Measurements from ENCODE around the gene SRRT.
A peak's percentile ranks its signal among the peaks of the same experiment; 100 is the strongest.

Gene SRRT

GRCh38 chr7:100886142-100886935 is 11.4 kb downstream of the SRRT start:
- Histone ChIP-seq H3K9ac (ENCODE audit: low read depth, low read length) (no peak overlapping the region), H3K4me1 (ENCODE audit: control insufficient read depth, insufficient read depth, low read length) (peaks cover 11% of the 10 kb centered on the region)

GRCh38 chr7:100886936-100887515 is 12.1 kb downstream of the SRRT start:
- Histone ChIP-seq H3K27me3 (ENCODE audit: control insufficient read depth, insufficient read depth, low read length) (no peaks in the 10 kb centered on the region), H3K4me1 (ENCODE audit: control insufficient read depth, insufficient read depth, low read length) (peaks cover 14% of the 10 kb centered on the region), H3K4me3 (ENCODE audit: low read depth, low read length) (no peak overlapping the region), H3K9ac (ENCODE audit: low read depth, low read length) (no peak overlapping the region), H3K36me3 (ENCODE audit: control insufficient read depth, insufficient read depth, low read length) (peaks cover 66% of the 10 kb centered on the region), H3K9me3 (ENCODE audit: control insufficient read depth, insufficient read depth, low read length) (no peaks in the 10 kb centered on the region)

More at GRCh38 chr7:100886142-100886935, 11.4 kb downstream of the SRRT start:
- Histone ChIP-seq H3K27me3 (ENCODE audit: control insufficient read depth, insufficient read depth, low read length) (no peaks in the 10 kb centered on the region), H3K4me3 (ENCODE audit: low read depth, low read length) (no peak overlapping the region), H3K36me3 (ENCODE audit: control insufficient read depth, insufficient read depth, low read length) (peaks cover 73% of the 10 kb centered on the region), H3K9me3 (ENCODE audit: control insufficient read depth, insufficient read depth, low read length) (no peaks in the 10 kb centered on the region)

- Histone ChIP-seq H3K27me3 (ENCODE audit: control insufficient read depth, insufficient read depth, low read length) (no peaks in the 10 kb centered on the region), H3K9me3 (ENCODE audit: control insufficient read depth, insufficient read depth, low read length) (no peaks in the 10 kb centered on the region), H3K4me1 (ENCODE audit: control insufficient read depth, insufficient read depth, low read length) (peaks cover 14% of the 10 kb centered on the region), H3K9ac (ENCODE audit: low read depth, low read length) (no peak overlapping the region), H3K36me3 (ENCODE audit: control insufficient read depth, insufficient read depth, low read length) (peaks cover 64% of the 10 kb centered on the region), H3K4me3 (ENCODE audit: low read depth, low read length) (peak overlapping the region; percentile 80)
Observed at GRCh38 chr7:100887516-100888290, 12.8 kb downstream of the SRRT start.

GRCh38 chr7:100888291-100888987 is 13.5 kb downstream of the SRRT start:
- no peaks in the 10 kb centered on the region for H3K9me3 ChIP-seq (ENCODE audit: control insufficient read depth, insufficient read depth, low read length)
- peaks cover 14% of the 10 kb centered on the region for H3K4me1 ChIP-seq (ENCODE audit: control insufficient read depth, insufficient read depth, low read length)
- H3K27me3 ChIP-seq (ENCODE audit: control insufficient read depth, insufficient read depth, low read length) = no peaks in the 10 kb centered on the region
- H3K4me3 ChIP-seq (ENCODE audit: low read depth, low read length) = peak overlapping the region; percentile 80
- H3K9ac ChIP-seq (ENCODE audit: low read depth, low read length) = peak overlapping the region; percentile 91
- H3K36me3 ChIP-seq (ENCODE audit: control insufficient read depth, insufficient read depth, low read length) = peaks cover 57% of the 10 kb centered on the region

GRCh38 chr7:100888988-100889750 is 14.3 kb downstream of the SRRT start, which contains the start of gene UFSP1:
Gene UFSP1, minus strand, starts transcription at chr7:100889715. Its CDS starts 444 bp downstream, at chr7:100889271.
- peak within 1 kb of the TSS; percentile 91 for H3K9ac ChIP-seq (ENCODE audit: low read depth, low read length)
- peaks cover 2% of the 10 kb centered on the region for H3K27me3 ChIP-seq (ENCODE audit: control insufficient read depth, insufficient read depth, low read length)
- peaks cover 14% of the 10 kb centered on the region for H3K4me1 ChIP-seq (ENCODE audit: control insufficient read depth, insufficient read depth, low read length)
- peaks cover 49% of the 10 kb centered on the region for H3K36me3 ChIP-seq (ENCODE audit: control insufficient read depth, insufficient read depth, low read length)
- H3K9me3 ChIP-seq (ENCODE audit: control insufficient read depth, insufficient read depth, low read length) = no peaks in the 10 kb centered on the region
- peak within 1 kb of the TSS; percentile 84 for H3K4me3 ChIP-seq (ENCODE audit: low read depth, low read length)

GRCh38 chr7:100890653-100891567 is 16.0 kb downstream of the SRRT start:
- Histone ChIP-seq H3K9ac (ENCODE audit: low read depth, low read length) (peak overlapping the region; percentile 89), H3K4me3 (ENCODE audit: low read depth, low read length) (peak overlapping the region; percentile 84), H3K27me3 (ENCODE audit: control insufficient read depth, insufficient read depth, low read length) (peaks cover 4% of the 10 kb centered on the region), H3K4me1 (ENCODE audit: control insufficient read depth, insufficient read depth, low read length) (peaks cover 15% of the 10 kb centered on the region), H3K9me3 (ENCODE audit: control insufficient read depth, insufficient read depth, low read length) (no peaks in the 10 kb centered on the region), H3K36me3 (ENCODE audit: control insufficient read depth, insufficient read depth, low read length) (peaks cover 32% of the 10 kb centered on the region)

- peaks cover 11% of the 10 kb centered on the region for H3K27me3 ChIP-seq (ENCODE audit: control insufficient read depth, insufficient read depth, low read length)
- H3K36me3 ChIP-seq (ENCODE audit: control insufficient read depth, insufficient read depth, low read length) = peaks cover 24% of the 10 kb centered on the region
Observed at GRCh38 chr7:100891568-100892247, 16.8 kb downstream of the SRRT start.

GRCh38 chr7:100892364-100893317 is 17.7 kb downstream of the SRRT start:
- H3K36me3 ChIP-seq (ENCODE audit: control insufficient read depth, insufficient read depth, low read length) = peaks cover 15% of the 10 kb centered on the region
- H3K9ac ChIP-seq (ENCODE audit: low read depth, low read length) = no peak overlapping the region
- H3K4me3 ChIP-seq (ENCODE audit: low read depth, low read length) = no peak overlapping the region
- no peaks in the 10 kb centered on the region for H3K9me3 ChIP-seq (ENCODE audit: control insufficient read depth, insufficient read depth, low read length)
- H3K4me1 ChIP-seq (ENCODE audit: control insufficient read depth, insufficient read depth, low read length) = peaks cover 17% of the 10 kb centered on the region
- peaks cover 11% of the 10 kb centered on the region for H3K27me3 ChIP-seq (ENCODE audit: control insufficient read depth, insufficient read depth, low read length)

More at GRCh38 chr7:100891568-100892247, 16.8 kb downstream of the SRRT start:
- peak overlapping the region; percentile 84 for H3K4me3 ChIP-seq (ENCODE audit: low read depth, low read length)
- H3K4me1 ChIP-seq (ENCODE audit: control insufficient read depth, insufficient read depth, low read length) = peaks cover 19% of the 10 kb centered on the region
- no peaks in the 10 kb centered on the region for H3K9me3 ChIP-seq (ENCODE audit: control insufficient read depth, insufficient read depth, low read length)
- H3K9ac ChIP-seq (ENCODE audit: low read depth, low read length) = peak overlapping the region; percentile 89

GRCh38 chr7:100893318-100893895 is 18.5 kb downstream of the SRRT start:
- peaks cover 14% of the 10 kb centered on the region for H3K27me3 ChIP-seq (ENCODE audit: control insufficient read depth, insufficient read depth, low read length)
- H3K4me3 ChIP-seq (ENCODE audit: low read depth, low read length) = no peak overlapping the region
- no peak overlapping the region for H3K9ac ChIP-seq (ENCODE audit: low read depth, low read length)
- peaks cover 12% of the 10 kb centered on the region for H3K4me1 ChIP-seq (ENCODE audit: control insufficient read depth, insufficient read depth, low read length)
- H3K9me3 ChIP-seq (ENCODE audit: control insufficient read depth, insufficient read depth, low read length) = no peaks in the 10 kb centered on the region
- peaks cover 9% of the 10 kb centered on the region for H3K36me3 ChIP-seq (ENCODE audit: control insufficient read depth, insufficient read depth, low read length)

Measured in iPS-15b (cell line).